HCT116 (cell line): ENCODE results near the gene FHIT. TPM values are rescaled to one million over a fixed set of nuclear protein-coding genes. Genes with fewer than 3 reads are reported as not detected.

ENCODE experiments used
- ATAC-seq: fragments of 200-7000 bp; cut with Tn5 transposase; 2 replicates; pipeline ENCODE4 v1.9.1; 2020; ENCODE audit warnings: mild to moderate bottlenecking, moderate library complexity
- BruUV-seq: library from RNA; stranded (reverse); fragments of 400-500 nt; replicated peaks from 2 replicates; lab custom pipeline; 2021; lab: Mats Ljungman, UMichigan
- CTCF ChIA-PET: fragments of 300-600 bp; sonication (Branson Sonifier 250); formaldehyde crosslinking; loops from one replicate; lab custom pipeline; 2021; ENCODE audit warnings: antibody characterized with exemption; lab: Charles Lee
- POLR2A ChIA-PET: fragments of 300-600, 350-600 bp; sonication (Branson Sonifier 250); formaldehyde crosslinking; loops from one replicate; lab custom pipeline; 2021; ENCODE audit warnings: antibody characterized with exemption; lab: Charles Lee
- RAD21 ChIA-PET, 2 experiments: fragments of 300-600 bp; sonication (Branson Sonifier 250); formaldehyde crosslinking; loops; one replicate each; lab custom pipeline; 2023; ENCODE audit warnings: low total read pairs in 2 of 2; ENCODE audit not compliant: uncharacterized antibody in 2 of 2, unreplicated experiment in 2 of 2, low non-redundant PET in 1 of 2; lab: Charles Lee
- DNase-seq: peaks from one replicate; pipeline ENCODE4 v3.0.0-alpha.2; 2010; ENCODE audit warnings: low read depth, low spot score
- H2AFZ ChIP-seq: fragments of 200-600 bp; shearing (Covaris generic), sonication (generic); 2 replicates; pipeline ENCODE4 v1.6.1; 2017; ENCODE audit warnings: low read depth, mixed run types, mixed read lengths, antibody characterized with exemption, low read length; ENCODE audit not compliant: poor library complexity, severe bottlenecking
- H3K27ac ChIP-seq: 2 replicates; pipeline ENCODE4 v1.5.1; 2012; ENCODE audit warnings: low read depth, low read length
- H3K27me3 ChIP-seq: fragments of 200-600 bp; sonication (generic); 2 replicates; pipeline ENCODE4 v1.6.1; 2016; ENCODE audit warnings: mixed run types, low read length, mixed read lengths; ENCODE audit not compliant: insufficient read depth
- H3K36me3 ChIP-seq, 2 experiments: fragments of 200-500 bp in 1 of 2; fragments of 200-600 bp in 1 of 2; sonication (Bioruptor generic) in 1 of 2; sonication (generic) in 1 of 2; 2 replicates each; pipeline versions ENCODE4 v1.5.1 to v1.6.1; 2014 to 2016; ENCODE audit warnings: low read length in 2 of 2, inconsistent platforms in 1 of 2, mixed read lengths in 1 of 2, mixed run types in 1 of 2; ENCODE audit not compliant: insufficient read depth in 2 of 2, control insufficient read depth in 1 of 2
- H3K4me1 ChIP-seq, 2 experiments: fragments of 200-600 bp in 1 of 2; sonication (generic) in 1 of 2; 2 replicates each; pipeline versions ENCODE4 v1.5.1 to v1.6.1; 2012 to 2017; ENCODE audit warnings: low read length in 2 of 2, inconsistent platforms in 1 of 2, mild to moderate bottlenecking in 1 of 2, mixed read lengths in 1 of 2, mixed run types in 1 of 2, moderate library complexity in 1 of 2; ENCODE audit not compliant: insufficient read depth in 2 of 2, control insufficient read depth in 1 of 2
- H3K4me2 ChIP-seq: fragments of 200-600 bp; sonication (generic); 2 replicates; pipeline ENCODE4 v1.6.1; 2017; ENCODE audit warnings: mixed run types, low read length, mixed read lengths
- H3K4me3 ChIP-seq, 2 experiments: fragments of 200-600 bp in 1 of 2; sonication (generic) in 1 of 2; replicated peaks in 1 of 2; 2 replicates each; pipeline ENCODE4 v1.5.1; 2011 to 2016; ENCODE audit warnings: low read length in 2 of 2, control low read depth in 1 of 2, low read depth in 1 of 2, mild to moderate bottlenecking in 1 of 2, mixed read lengths in 1 of 2, mixed run types in 1 of 2
- H3K79me2 ChIP-seq: fragments of 200-600 bp; sonication (generic); 2 replicates; pipeline ENCODE4 v1.6.1; 2017; ENCODE audit warnings: mild to moderate bottlenecking, mixed run types, low read length, moderate library complexity, mixed read lengths; ENCODE audit not compliant: insufficient read depth
- H3K9ac ChIP-seq: fragments of 200-600 bp; sonication (generic); 2 replicates; pipeline ENCODE4 v1.6.1; 2016; ENCODE audit warnings: low read length, mixed read lengths
- H3K9me2 ChIP-seq: fragments of 200-600 bp; sonication (generic), shearing (Covaris generic); 2 replicates; pipeline ENCODE4 v1.6.1; 2017; ENCODE audit warnings: mixed run types, mild to moderate bottlenecking, moderate library complexity; ENCODE audit not compliant: insufficient read depth
- H3K9me3 ChIP-seq, 2 experiments: fragments of 200-500 bp in 1 of 2; fragments of 200-600 bp in 1 of 2; sonication (Bioruptor generic) in 1 of 2; sonication (generic) in 1 of 2; 2 replicates each; pipeline ENCODE4 v1.6.1; 2014 to 2017; ENCODE audit warnings: low read length in 2 of 2, mixed read lengths in 2 of 2, inconsistent platforms in 1 of 2, low read depth in 1 of 2, mild to moderate bottlenecking in 1 of 2, mixed run types in 1 of 2, moderate library complexity in 1 of 2; ENCODE audit not compliant: control insufficient read depth in 1 of 2, insufficient read depth in 1 of 2
- H4K20me1 ChIP-seq: fragments of 200-600 bp; sonication (generic), shearing (Covaris generic); 2 replicates; pipeline ENCODE4 v1.6.1; 2017; ENCODE audit warnings: mixed run types, mild to moderate bottlenecking, moderate library complexity; ENCODE audit not compliant: insufficient read depth
- CBX3 ChIP-seq: IDR thresholded peaks from 2 replicates; pipeline ENCODE4 v1.6.1; 2012; ENCODE audit warnings: low read depth
- CEBPB ChIP-seq: IDR thresholded peaks from 2 replicates; pipeline ENCODE4 v1.6.1; 2012; ENCODE audit warnings: low read depth
- EGR1 ChIP-seq: IDR thresholded peaks from 2 replicates; pipeline ENCODE4 v1.6.1; 2012; ENCODE audit warnings: low read depth
- ELF1 ChIP-seq: IDR thresholded peaks from 2 replicates; pipeline ENCODE4 v1.6.1; 2012; ENCODE audit warnings: low read depth, borderline replicate concordance
- EZH2phosphoT487 ChIP-seq: fragments of 200-600 bp; IDR thresholded peaks from 2 replicates; pipeline ENCODE4 v1.6.1; 2018; ENCODE audit warnings: antibody characterized with exemption, borderline replicate concordance
- POLR2AphosphoS5 ChIP-seq: IDR thresholded peaks from 2 replicates; pipeline ENCODE4 v1.6.1; 2011; ENCODE audit warnings: mild to moderate bottlenecking, low read depth, low read length, moderate library complexity
- RAD21 ChIP-seq: IDR thresholded peaks from 2 replicates; pipeline ENCODE4 v1.6.1; 2012; ENCODE audit warnings: low read depth, mild to moderate bottlenecking
- SIN3A ChIP-seq: IDR thresholded peaks from 2 replicates; pipeline ENCODE4 v1.6.1; 2012; ENCODE audit warnings: low read depth
- SRF ChIP-seq: IDR thresholded peaks from 2 replicates; pipeline ENCODE4 v1.6.1; 2012; ENCODE audit warnings: low read depth
- TCF7L2 ChIP-seq: IDR thresholded peaks from 2 replicates; pipeline ENCODE4 v1.7.0; 2011; ENCODE audit warnings: borderline replicate concordance, inconsistent platforms; ENCODE audit not compliant: insufficient read depth, insufficient read length; ENCODE audit errors: extremely low read depth
- YY1 ChIP-seq: IDR thresholded peaks from 2 replicates; pipeline ENCODE4 v1.6.1; 2011; ENCODE audit warnings: low read length, low read depth, moderate library complexity, mild to moderate bottlenecking; ENCODE audit not compliant: insufficient replicate concordance; ENCODE audit errors: extremely low read depth
- intact Hi-C: fragments of 100-400 bp; cut with micrococcal nuclease; formaldehyde crosslinking; loops from 2 replicates; pipeline ENCODE4 v1.10.0; 2022
- total RNA-seq: library from RNA; stranded (reverse); gene quantifications from one replicate; pipeline ENCODE4 v1.2.1, GENCODE V29; 2021; ENCODE audit not compliant: unreplicated experiment
- TF ChIP-seq, protein P1 (sequence below): IDR thresholded peaks from 2 replicates; pipeline ENCODE4 v1.6.1; 2012
- TF ChIP-seq, protein P2 (sequence below): IDR thresholded peaks from 2 replicates; pipeline ENCODE4 v1.6.1; 2012
- TF ChIP-seq, protein P3 (sequence below), 3 experiments: fragments of 200-600 bp in 1 of 3; sonication (generic) in 1 of 3; IDR thresholded peaks in 2 of 3; conservative IDR thresholded peaks in 1 of 3; 2 replicates each; pipeline ENCODE4 v1.5.1; 2012 to 2017; ENCODE audit warnings: low read depth in 2 of 3, low read length in 2 of 3, antibody characterized with exemption in 1 of 3, borderline replicate concordance in 1 of 3, control low read depth in 1 of 3, mild to moderate bottlenecking in 1 of 3, mixed read lengths in 1 of 3, mixed run types in 1 of 3, moderate library complexity in 1 of 3; ENCODE audit not compliant: insufficient read depth in 1 of 3
- TF ChIP-seq, protein P4 (sequence below): IDR thresholded peaks from 2 replicates; pipeline ENCODE4 v1.6.1; 2011; ENCODE audit warnings: mild to moderate bottlenecking, low read length, moderate library complexity; ENCODE audit not compliant: insufficient replicate concordance; ENCODE audit errors: extremely low read depth

Gene FHIT
- total RNA-seq, 1 experiment from 2014 or later: 20.1 TPM

DNA sequence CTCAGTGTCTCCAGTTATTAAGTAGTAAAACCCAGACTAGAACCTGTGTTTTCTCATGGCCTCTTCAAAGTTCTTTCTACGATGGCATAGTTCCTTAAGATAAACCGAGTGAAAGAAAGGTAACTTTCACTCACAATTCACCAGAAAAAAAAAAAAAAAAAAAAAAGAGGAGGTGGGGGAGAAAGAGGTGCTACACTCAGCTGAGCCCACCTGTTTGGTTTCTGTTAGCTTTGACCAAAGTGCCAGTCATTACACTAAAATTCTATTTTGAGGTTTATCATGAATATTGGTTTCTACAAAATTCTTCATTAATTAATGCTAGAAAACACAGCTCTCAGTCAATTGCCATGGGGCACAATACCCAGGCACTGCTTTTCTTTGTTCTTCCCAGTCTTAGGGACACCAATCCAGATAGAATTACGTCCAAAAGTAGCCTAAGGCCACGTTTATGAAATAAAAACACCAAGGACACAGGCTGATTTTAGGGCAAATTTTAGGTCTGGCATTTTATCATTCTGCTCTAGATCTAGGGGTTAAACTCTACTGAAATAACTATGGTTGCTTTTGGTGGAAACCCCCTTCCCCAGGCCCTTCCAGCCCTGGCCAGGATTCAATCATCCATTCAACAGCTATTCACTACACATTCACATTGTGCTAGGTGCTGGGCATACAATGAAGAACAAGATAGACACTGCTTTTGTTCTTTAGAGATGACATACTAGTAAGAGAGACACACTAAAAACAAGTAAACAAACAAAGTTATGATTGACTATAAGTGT is 1097.8 kb downstream of the FHIT start:
- H3K9me3 ChIP-seq: no peaks in the 10 kb centered on the region
- no peak overlapping the region for H3K4me2 ChIP-seq
- no peak overlapping the region for H3K9ac ChIP-seq
- H2AFZ ChIP-seq: no peak overlapping the region
- POLR2A ChIA-PET: no interaction called here
- H3K9me2 ChIP-seq: no peaks in the 10 kb centered on the region
- TF ChIP-seq, protein P1, sequence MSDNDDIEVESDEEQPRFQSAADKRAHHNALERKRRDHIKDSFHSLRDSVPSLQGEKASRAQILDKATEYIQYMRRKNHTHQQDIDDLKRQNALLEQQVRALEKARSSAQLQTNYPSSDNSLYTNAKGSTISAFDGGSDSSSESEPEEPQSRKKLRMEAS: no peak
- no peak for TF ChIP-seq EZH2phosphoT487
- TF ChIP-seq POLR2AphosphoS5: no peak
- no peak for TF ChIP-seq TCF7L2
- TF ChIP-seq, protein P2, sequence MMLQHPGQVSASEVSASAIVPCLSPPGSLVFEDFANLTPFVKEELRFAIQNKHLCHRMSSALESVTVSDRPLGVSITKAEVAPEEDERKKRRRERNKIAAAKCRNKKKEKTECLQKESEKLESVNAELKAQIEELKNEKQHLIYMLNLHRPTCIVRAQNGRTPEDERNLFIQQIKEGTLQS: no peak
- TF ChIP-seq EGR1: no peak
- TF ChIP-seq SIN3A: no peak
- TF ChIP-seq YY1: no peak
- TF ChIP-seq, all 23 proteins: peak for 0
- intact Hi-C loops: no loop called here
- ChIA-PET CTCF (no interaction called here), RAD21 (no interaction called here)
- DNase-seq (no peak), ATAC-seq (no peak)
- H3K27me3 ChIP-seq: no peaks in the 10 kb centered on the region
- no peak overlapping the region for H3K4me3 ChIP-seq
- H3K4me1 ChIP-seq: no peaks in the 10 kb centered on the region
- no peaks in the 10 kb centered on the region for H3K79me2 ChIP-seq
- H4K20me1 ChIP-seq: no peaks in the 10 kb centered on the region
- no peaks in the 10 kb centered on the region for H3K36me3 ChIP-seq
- H3K27ac ChIP-seq: no peak overlapping the region
- BruUV-seq: no TSS peak

DNA sequence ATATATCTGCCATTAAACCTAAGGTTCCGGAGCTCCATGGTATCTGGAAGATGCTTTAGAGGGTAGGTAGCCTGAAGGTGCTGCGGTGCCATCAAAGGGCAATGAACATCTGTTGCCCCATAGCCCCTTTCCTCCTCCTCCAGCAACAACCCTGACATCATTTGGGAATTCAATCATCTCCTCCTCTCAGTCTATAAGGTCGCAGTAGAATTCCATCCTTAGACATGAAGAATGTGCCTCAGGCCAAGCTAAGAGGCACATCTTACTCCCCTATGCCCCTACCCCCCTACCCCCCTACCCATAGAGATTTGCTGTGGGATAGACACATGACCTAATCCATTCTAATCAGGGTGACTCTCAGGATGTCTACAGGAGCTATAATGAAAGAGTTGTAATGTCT is 1101.8 kb downstream of the FHIT start:
- CTCF ChIA-PET: no interaction called here
- intact Hi-C loops: no loop called here
- Histone ChIP-seq H3K4me3 (no peak overlapping the region), H3K27ac (no peak overlapping the region), H3K4me2 (no peak overlapping the region), H3K4me1 (no peaks in the 10 kb centered on the region), H3K79me2 (no peaks in the 10 kb centered on the region), H3K9me3 (no peaks in the 10 kb centered on the region), H3K27me3 (peaks cover 5% of the 10 kb centered on the region; the same call in 1 of the 2 replicates), H2AFZ (no peak overlapping the region), H3K36me3 (no peaks in the 10 kb centered on the region), H4K20me1 (no peaks in the 10 kb centered on the region), H3K9ac (no peak overlapping the region), H3K9me2 (no peaks in the 10 kb centered on the region)
- no peak for DNase-seq
- no peak for ATAC-seq
- POLR2A ChIA-PET: no interaction called here
- RAD21 ChIA-PET: no interaction called here
- BruUV-seq: no TSS peak
- TF ChIP-seq, protein P3, sequence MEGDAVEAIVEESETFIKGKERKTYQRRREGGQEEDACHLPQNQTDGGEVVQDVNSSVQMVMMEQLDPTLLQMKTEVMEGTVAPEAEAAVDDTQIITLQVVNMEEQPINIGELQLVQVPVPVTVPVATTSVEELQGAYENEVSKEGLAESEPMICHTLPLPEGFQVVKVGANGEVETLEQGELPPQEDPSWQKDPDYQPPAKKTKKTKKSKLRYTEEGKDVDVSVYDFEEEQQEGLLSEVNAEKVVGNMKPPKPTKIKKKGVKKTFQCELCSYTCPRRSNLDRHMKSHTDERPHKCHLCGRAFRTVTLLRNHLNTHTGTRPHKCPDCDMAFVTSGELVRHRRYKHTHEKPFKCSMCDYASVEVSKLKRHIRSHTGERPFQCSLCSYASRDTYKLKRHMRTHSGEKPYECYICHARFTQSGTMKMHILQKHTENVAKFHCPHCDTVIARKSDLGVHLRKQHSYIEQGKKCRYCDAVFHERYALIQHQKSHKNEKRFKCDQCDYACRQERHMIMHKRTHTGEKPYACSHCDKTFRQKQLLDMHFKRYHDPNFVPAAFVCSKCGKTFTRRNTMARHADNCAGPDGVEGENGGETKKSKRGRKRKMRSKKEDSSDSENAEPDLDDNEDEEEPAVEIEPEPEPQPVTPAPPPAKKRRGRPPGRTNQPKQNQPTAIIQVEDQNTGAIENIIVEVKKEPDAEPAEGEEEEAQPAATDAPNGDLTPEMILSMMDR (IDR thresholded peaks at IDR 0.05 in 2 of 3, conservative IDR thresholded peaks at IDR 0.05 in 1 of 3; ENCODE audit: borderline replicate concordance in 1 of 3, insufficient read depth in 1 of 3, low read depth in 2 of 3, low read length in 2 of 3): no peak
- TF ChIP-seq EZH2phosphoT487 (no peak), SRF (no peak), CEBPB (no peak), CBX3 (no peak), RAD21 (no peak), YY1 (no peak), EGR1 (no peak), ELF1 (no peak)
- TF ChIP-seq, protein P4, sequence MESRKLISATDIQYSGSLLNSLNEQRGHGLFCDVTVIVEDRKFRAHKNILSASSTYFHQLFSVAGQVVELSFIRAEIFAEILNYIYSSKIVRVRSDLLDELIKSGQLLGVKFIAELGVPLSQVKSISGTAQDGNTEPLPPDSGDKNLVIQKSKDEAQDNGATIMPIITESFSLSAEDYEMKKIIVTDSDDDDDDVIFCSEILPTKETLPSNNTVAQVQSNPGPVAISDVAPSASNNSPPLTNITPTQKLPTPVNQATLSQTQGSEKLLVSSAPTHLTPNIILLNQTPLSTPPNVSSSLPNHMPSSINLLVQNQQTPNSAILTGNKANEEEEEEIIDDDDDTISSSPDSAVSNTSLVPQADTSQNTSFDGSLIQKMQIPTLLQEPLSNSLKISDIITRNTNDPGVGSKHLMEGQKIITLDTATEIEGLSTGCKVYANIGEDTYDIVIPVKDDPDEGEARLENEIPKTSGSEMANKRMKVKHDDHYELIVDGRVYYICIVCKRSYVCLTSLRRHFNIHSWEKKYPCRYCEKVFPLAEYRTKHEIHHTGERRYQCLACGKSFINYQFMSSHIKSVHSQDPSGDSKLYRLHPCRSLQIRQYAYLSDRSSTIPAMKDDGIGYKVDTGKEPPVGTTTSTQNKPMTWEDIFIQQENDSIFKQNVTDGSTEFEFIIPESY: no peak
